ENCODE data around the gene GFRA1. TPM values are rescaled to one million over a fixed set of nuclear protein-coding genes. Genes with fewer than 3 reads are reported as not detected.

The GFRA1 gene
- total RNA-seq, 4 donors from 2014 or later: 6.2 to 44.5 (median 13.4) TPM

DNA sequence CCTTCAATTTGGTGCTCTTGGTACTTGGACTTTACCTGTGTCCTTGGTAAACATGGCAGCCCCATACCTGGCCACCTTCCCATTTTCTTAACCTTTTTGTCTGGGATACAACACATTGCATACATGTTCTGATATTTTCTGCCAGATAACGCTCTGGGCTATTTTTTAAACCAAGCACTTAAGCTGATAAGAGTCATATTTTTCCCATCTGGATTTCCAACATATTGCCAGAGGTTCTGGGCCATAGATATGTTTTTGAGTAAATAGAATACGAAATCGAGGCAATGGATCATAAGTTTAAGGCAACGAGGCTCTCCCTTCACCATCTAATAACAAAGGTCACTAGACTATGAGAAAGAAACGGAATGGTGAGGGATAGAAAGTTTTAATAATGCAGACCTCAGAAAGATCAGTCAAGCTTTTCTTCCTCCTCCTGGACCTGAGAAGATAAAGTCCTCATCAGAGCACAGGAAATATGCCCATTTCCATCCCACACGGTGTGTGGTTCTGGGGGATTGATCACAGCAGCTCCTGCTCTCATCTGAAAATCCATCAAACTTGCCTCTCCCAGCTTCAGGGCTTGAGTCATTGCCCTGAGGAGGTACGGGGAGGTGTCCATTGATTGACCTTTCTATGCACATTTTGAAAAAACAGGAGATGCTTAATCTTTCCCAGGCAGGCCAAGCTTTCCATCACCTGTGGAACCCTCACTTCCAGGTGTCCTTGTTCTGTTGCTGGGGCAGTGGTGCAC is 257.2 kb downstream of the GFRA1 start:
- DNase-seq (ENCODE audit: low spot score in 2 of 2): no peak
- WGBS, 2 donors: 68 to 73% methylated on average over 7 of the region's 7 CpGs
- intact Hi-C loops (cut with DNase I; ENCODE audit: low total_unique reads): no loop called here

GRCh38 chr10:116014871-116015582 is 258.0 kb downstream of the GFRA1 start:
- H3K4me3 ChIP-seq (ENCODE audit: low read depth, poor library complexity, severe bottlenecking): no peak overlapping the region
- TF ChIP-seq CTCF (IDR thresholded peaks at IDR 0.05) (no peak), POLR2A (IDR thresholded peaks at IDR 0.05) (no peak)
- intact Hi-C loops (cut with DNase I; ENCODE audit: low total_unique reads): no loop called here
- WGBS, 2 donors: 65 to 67% methylated on average over 8 of the region's 8 CpGs
- DNase-seq (ENCODE audit: low spot score in 2 of 2): no peak

More for the DNA sequence above, 257.2 kb downstream of the GFRA1 start:
- TF ChIP-seq CTCF (IDR thresholded peaks at IDR 0.05) (no peak), POLR2A (IDR thresholded peaks at IDR 0.05) (no peak)
- H3K4me3 ChIP-seq (ENCODE audit: low read depth, poor library complexity, severe bottlenecking): no peak overlapping the region

DNA sequence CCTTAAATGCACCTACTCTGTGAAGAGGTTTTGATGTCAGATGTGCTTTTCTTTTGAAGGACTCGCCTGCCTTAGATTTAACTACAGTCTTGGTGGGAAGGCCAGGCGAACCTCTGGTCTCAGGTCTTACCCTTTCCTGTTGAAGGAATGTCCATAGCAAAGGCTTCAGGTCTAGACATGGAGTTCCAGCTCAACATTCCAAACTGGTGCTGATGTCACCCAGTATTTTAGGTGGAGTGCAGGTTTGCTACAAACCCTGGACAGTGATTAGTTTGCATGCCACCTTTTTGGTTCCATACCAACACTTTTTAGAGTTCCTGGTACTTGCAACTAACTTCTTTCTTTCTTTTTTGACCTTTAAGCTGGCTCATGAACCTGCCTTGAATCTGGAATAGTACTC is 258.7 kb downstream of the GFRA1 start:
- intact Hi-C loops (cut with DNase I; ENCODE audit: low total_unique reads): no loop called here
- no peak overlapping the region for H3K4me3 ChIP-seq (ENCODE audit: low read depth, poor library complexity, severe bottlenecking)
- DNase-seq (ENCODE audit: low spot score in 2 of 2): no peak
- WGBS, 2 donors: 94 to 97% methylated on average over 2 of the region's 2 CpGs
- TF ChIP-seq POLR2A (IDR thresholded peaks at IDR 0.05) (no peak), CTCF (IDR thresholded peaks at IDR 0.05) (no peak)

DNA sequence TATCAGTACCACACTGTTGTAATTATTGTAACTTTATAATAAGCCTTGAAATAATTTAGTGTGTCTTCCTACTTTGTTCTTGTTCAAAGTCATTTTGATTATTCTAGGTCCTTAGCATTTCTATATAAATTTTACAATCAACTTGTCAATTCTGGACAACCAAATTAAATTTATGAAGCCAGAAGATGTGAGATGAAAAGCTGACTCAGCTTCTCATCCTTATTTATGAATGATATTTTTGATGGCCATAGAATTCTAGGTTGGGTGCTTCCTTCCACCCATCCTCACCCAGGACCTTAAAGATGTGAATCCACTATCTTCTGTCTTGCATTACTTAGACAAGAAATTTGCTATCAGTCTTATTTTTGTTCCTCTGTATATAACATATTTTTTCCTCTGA is 261.1 kb downstream of the GFRA1 start:
- no peak for TF ChIP-seq CTCF (IDR thresholded peaks at IDR 0.05)
- no peak for TF ChIP-seq POLR2A (IDR thresholded peaks at IDR 0.05)

GRCh38 chr10:116007256-116007891 is 265.6 kb downstream of the GFRA1 start:
- H3K4me3 ChIP-seq (ENCODE audit: low read depth, poor library complexity, severe bottlenecking): no peak overlapping the region
- TF ChIP-seq CTCF (IDR thresholded peaks at IDR 0.05): no peak
- no peak for TF ChIP-seq POLR2A (IDR thresholded peaks at IDR 0.05)
- intact Hi-C loops (cut with DNase I; ENCODE audit: low total_unique reads): no loop called here
- DNase-seq (ENCODE audit: low spot score in 2 of 2): no peak
- WGBS, 2 donors: 62 to 80% methylated on average over 9 of the region's 9 CpGs

More for the DNA sequence above, 261.1 kb downstream of the GFRA1 start:
- H3K4me3 ChIP-seq (ENCODE audit: low read depth, poor library complexity, severe bottlenecking): no peak overlapping the region
- DNase-seq (ENCODE audit: low spot score in 2 of 2): no peak
- intact Hi-C loops (cut with DNase I; ENCODE audit: low total_unique reads): no loop called here

Other genes with a start within 250 kb of the GFRA1 start
- not detected for gene CCDC172, start 51.2 kb upstream of the GFRA1 start, total RNA-seq
- 10 to 100 TPM; 27.2 to 82.8 (median 45.7) TPM for gene PNLIPRP3, start 154.6 kb upstream of the GFRA1 start, total RNA-seq

Data from lower leg skin (tissue), 4 donors.